PFSK-1 (cell line): Measurements from ENCODE around the gene IGSF3.

Experiments
- FOXP2 ChIP-seq: optimal IDR thresholded peaks from 2 replicates; pipeline ENCODE3; 2011; ENCODE audit warnings: borderline replicate concordance, control low read depth, inconsistent platforms; ENCODE audit not compliant: insufficient read depth; ENCODE audit errors: extremely low read length, extremely low read depth
- POLR2AphosphoS5 ChIP-seq: IDR thresholded peaks from 2 replicates; pipeline ENCODE4 v1.6.1; 2012; ENCODE audit warnings: low read depth, mild to moderate bottlenecking, control low read depth, low read length, moderate library complexity
- REST ChIP-seq, 2 experiments: IDR thresholded peaks; 2 replicates each; pipeline versions ENCODE4 v1.6.1 to v1.8.0; 2011 to 2012; ENCODE audit warnings: low read depth in 2 of 2, low read length in 2 of 2, control low read depth in 1 of 2, inconsistent platforms in 1 of 2, mild to moderate bottlenecking in 1 of 2, moderate library complexity in 1 of 2; ENCODE audit not compliant: insufficient read depth in 1 of 2
- SIN3A ChIP-seq: IDR thresholded peaks from 2 replicates; pipeline ENCODE4 v1.6.1; 2012; ENCODE audit warnings: mild to moderate bottlenecking, low read length, moderate library complexity, borderline replicate concordance; ENCODE audit not compliant: insufficient read depth
- TAF1 ChIP-seq: IDR thresholded peaks from 2 replicates; pipeline ENCODE4 v1.6.1; 2012; ENCODE audit warnings: low read length, control low read depth, borderline replicate concordance; ENCODE audit not compliant: insufficient read depth

IGSF3 gene

GRCh38 chr1:116704278-116704677 is 36.7 kb upstream of the IGSF3 start:
- no peak for TF ChIP-seq SIN3A
- no peak for TF ChIP-seq POLR2AphosphoS5
- no peak for TF ChIP-seq REST (IDR thresholded peaks at IDR 0.05; ENCODE audit: insufficient read depth in 1 of 2, low read depth in 2 of 2, low read length in 2 of 2)
- no peak for TF ChIP-seq TAF1
- TF ChIP-seq FOXP2, result no peak

DNA sequence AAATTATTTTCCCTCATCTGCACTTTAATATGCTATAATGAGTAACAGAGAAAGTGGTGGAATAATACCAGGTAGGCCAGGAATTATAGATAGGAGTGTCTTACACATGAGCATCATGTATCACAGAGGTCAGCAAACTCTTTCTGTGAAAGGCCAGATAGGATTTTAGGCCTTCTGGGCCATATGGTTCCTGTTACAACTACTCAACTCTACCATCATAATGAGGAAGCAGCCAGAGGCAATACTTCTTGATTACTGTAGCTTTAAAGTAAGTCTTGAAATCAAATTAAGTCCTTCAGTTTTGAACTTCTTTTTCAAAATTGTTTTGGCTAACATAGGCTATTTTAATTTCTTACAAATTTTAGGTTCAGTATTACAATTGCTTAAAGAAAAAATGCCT is 32.1 kb upstream of the IGSF3 start:
- TF ChIP-seq SIN3A (no peak), REST (IDR thresholded peaks at IDR 0.05; ENCODE audit: insufficient read depth in 1 of 2, low read depth in 2 of 2, low read length in 2 of 2) (no peak), FOXP2 (no peak), TAF1 (no peak), POLR2AphosphoS5 (no peak)

GRCh38 chr1:116698244-116698595 is 30.7 kb upstream of the IGSF3 start:
- TF ChIP-seq TAF1, result no peak
- no peak for TF ChIP-seq FOXP2
- no peak for TF ChIP-seq SIN3A
- no peak for TF ChIP-seq POLR2AphosphoS5
- no peak for TF ChIP-seq REST (IDR thresholded peaks at IDR 0.05; ENCODE audit: insufficient read depth in 1 of 2, low read depth in 2 of 2, low read length in 2 of 2)

DNA sequence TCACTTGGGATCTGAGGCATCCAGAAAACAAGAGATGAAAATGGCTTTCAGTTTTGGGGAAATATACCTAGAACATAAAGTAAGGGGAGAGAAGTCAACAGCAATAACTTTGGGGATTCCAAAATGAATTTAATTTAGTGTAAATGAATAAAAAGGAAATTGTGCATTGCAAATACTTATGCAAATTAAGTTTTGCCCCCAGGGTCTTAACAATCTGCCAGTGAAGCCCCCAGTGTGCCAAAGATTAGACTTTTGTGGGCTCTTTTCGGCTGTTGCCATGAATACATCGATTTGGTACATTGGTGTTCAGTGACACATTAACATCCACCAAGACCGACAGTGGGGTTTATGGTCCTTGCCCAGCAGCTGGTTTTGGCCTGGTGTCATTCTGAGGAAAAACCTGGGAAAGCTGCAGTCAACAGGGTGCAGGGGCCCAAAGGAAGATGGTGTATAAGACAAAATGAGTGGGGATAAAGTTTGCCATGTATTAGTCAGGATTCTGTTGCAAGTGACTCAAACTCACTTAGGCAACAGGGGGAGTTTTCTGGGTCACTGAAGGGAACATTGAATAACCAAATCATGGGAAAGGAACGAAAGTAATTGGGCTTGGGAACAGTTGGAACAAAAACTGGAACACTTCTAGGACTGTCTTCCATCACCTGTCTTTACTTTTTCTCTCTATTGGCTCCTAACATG is 30.2 kb upstream of the IGSF3 start:
- no peak for TF ChIP-seq FOXP2
- TF ChIP-seq REST (IDR thresholded peaks at IDR 0.05; ENCODE audit: insufficient read depth in 1 of 2, low read depth in 2 of 2, low read length in 2 of 2), result no peak

GRCh38 chr1:116694524-116694923 is 27.0 kb upstream of the IGSF3 start:
- TF ChIP-seq FOXP2 (no peak), SIN3A (no peak), REST (IDR thresholded peaks at IDR 0.05; ENCODE audit: insufficient read depth in 1 of 2, low read depth in 2 of 2, low read length in 2 of 2) (no peak), TAF1 (no peak), POLR2AphosphoS5 (no peak)
